ENCODE data around the gene ANKZF1.
A peak's percentile ranks its signal among the peaks of the same experiment; 100 is the strongest.
"Not testable (repeated sequence)": the region's sequence is repeated elsewhere in the genome, so short reads cannot be mapped to it uniquely, and the experiment has no call there.

The ANKZF1 gene, protein sequence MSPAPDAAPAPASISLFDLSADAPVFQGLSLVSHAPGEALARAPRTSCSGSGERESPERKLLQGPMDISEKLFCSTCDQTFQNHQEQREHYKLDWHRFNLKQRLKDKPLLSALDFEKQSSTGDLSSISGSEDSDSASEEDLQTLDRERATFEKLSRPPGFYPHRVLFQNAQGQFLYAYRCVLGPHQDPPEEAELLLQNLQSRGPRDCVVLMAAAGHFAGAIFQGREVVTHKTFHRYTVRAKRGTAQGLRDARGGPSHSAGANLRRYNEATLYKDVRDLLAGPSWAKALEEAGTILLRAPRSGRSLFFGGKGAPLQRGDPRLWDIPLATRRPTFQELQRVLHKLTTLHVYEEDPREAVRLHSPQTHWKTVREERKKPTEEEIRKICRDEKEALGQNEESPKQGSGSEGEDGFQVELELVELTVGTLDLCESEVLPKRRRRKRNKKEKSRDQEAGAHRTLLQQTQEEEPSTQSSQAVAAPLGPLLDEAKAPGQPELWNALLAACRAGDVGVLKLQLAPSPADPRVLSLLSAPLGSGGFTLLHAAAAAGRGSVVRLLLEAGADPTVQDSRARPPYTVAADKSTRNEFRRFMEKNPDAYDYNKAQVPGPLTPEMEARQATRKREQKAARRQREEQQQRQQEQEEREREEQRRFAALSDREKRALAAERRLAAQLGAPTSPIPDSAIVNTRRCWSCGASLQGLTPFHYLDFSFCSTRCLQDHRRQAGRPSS

DNA sequence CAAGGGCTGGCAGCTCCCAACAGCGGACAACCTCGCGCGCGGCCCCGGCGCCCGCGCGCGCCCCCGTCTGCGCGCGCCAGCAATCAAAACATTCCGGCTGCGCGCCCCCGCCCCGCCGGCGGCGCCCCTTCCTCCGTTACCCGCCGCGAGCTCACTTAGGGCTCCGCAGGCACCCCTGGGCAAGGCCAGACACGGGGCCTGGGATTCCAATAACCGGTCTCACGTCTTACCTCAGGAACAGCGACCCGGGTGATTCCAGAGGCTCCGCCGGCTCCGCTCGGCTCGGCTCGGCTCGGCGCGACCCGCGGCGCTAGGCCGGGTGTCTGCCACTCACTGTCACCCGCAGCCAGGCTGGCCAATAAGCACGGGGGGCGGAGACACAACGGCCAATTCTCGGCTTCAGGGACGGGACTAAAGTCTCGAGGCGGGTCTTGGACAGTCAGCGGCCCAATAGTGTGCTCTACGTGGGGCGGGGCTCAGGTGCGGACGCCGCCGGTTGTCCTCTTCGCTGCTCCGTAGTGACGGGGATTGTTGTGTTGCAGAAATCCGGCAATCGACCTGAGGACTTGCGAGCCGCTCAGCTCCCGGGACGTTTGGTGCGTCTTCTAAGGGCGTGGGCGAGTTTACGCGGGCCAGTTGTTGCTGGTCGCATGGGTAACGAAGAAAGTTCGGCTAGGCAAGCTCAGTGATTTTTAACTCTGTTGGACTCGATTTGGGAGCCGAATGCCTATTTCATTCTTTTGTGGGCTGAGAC is at the start of gene ANKZF1, which contains the start of gene ATG9A:
Gene ANKZF1, plus strand, starts transcription at position 502 of the 754 bp plus-strand sequence. CDS start 452 bp downstream, outside the sequence.
Gene ATG9A, minus strand, starts transcription at position 332 of the 754 bp plus-strand sequence. CDS start 1,612 bp downstream, outside the sequence.
- DNase-seq = peak; percentile 97 to 98

DNA sequence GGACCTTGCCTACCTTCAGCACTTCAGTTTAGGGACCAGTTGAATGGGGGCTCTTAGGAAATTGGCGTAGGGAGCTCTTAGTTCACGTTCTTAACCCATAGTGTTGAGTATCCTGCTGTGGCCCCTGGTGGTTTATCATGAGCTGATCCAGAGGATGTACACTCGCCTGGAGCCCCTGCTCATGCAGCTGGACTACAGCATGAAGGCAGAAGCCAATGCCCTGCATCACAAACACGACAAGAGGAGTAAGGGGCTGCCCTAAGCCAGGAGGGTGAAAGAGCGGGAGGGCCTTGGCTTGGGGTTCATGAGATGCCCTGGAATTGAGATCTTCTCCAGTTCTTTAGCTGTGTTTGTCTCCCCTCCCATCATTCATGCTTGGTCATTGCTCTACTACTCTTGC is 48.6 kb upstream of the ANKZF1 start:
- no peak for DNase-seq

DNA sequence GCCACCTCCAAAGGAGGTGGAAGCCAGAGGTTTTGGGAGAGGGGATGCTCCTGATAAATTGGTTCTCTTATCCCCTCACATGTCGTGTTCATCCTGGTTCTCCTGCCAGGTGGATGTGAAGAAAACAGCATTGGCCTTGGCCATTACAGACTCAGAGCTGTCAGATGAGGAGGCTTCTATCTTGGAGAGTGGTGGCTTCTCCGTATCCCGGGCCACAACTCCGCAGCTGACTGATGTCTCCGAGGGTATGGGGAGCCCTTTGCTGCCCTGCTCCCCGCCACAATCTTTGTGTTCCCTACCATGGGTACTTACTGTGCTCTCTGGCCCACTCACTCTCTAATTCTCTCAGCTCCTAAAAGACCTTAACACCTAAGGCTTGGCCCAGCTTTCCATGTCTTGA is 48.1 kb upstream of the ANKZF1 start:
- DNase-seq = no peak

DNA sequence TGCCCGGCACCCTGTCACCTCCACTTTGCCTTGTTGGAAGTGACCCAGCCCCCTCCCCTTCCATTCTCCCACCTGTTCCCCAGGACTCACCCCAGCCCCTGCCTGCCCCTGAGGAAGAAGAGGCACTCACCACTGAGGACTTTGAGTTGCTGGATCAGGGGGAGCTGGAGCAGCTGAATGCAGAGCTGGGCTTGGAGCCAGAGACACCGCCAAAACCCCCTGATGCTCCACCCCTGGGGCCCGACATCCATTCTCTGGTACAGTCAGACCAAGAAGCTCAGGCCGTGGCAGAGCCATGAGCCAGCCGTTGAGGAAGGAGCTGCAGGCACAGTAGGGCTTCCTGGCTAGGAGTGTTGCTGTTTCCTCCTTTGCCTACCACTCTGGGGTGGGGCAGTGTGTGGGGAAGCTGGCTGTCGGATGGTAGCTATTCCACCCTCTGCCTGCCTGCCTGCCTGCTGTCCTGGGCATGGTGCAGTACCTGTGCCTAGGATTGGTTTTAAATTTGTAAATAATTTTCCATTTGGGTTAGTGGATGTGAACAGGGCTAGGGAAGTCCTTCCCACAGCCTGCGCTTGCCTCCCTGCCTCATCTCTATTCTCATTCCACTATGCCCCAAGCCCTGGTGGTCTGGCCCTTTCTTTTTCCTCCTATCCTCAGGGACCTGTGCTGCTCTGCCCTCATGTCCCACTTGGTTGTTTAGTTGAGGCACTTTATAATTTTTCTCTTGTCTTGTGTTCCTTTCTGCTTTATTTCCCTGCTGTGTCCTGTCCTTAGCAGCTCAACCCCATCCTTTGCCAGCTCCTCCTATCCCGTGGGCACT is 47.1 kb upstream of the ANKZF1 start:
- DNase-seq = no peak

DNA sequence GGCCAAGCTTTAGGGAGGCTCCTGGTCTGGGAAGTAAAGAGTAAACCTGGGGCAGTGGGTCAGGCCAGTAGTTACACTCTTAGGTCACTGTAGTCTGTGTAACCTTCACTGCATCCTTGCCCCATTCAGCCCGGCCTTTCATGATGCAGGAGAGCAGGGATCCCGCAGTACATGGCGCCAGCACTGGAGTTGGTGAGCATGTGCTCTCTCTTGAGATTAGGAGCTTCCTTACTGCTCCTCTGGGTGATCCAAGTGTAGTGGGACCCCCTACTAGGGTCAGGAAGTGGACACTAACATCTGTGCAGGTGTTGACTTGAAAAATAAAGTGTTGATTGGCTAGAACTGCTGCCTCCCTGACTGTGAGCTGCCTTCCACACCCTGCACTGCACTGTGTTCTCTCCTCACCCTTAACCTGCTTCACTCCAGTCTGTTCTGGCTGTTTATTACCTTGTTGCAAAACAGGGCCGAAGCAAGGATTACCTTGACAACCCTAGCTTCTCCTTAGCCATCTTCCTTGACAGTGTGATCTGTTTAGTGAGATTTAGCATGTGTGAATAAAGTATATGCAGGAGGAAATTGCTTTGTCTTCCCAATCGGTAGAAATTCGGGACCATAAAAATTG is 46.3 kb upstream of the ANKZF1 start:
- no peak for DNase-seq

DNA sequence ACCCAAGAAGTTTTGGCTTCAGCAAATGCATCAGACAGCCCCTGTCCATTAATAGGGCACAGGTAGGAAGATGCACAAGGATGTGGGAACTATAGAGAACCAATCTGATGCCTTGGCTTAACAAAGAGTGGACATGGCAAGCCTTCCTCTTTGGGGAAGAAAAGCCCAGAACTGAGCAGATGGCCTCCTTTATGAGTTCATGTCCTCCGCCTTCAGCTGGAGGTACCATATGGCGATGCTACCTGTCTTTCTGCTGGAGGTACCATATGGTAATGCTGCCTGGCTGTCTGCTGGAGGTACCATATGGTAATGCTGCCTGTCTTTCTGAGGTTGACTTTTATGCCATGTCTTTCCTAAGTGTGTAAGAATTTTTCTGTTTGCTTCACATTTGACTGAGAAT is 45.5 kb upstream of the ANKZF1 start:
- no peak for DNase-seq

DNA sequence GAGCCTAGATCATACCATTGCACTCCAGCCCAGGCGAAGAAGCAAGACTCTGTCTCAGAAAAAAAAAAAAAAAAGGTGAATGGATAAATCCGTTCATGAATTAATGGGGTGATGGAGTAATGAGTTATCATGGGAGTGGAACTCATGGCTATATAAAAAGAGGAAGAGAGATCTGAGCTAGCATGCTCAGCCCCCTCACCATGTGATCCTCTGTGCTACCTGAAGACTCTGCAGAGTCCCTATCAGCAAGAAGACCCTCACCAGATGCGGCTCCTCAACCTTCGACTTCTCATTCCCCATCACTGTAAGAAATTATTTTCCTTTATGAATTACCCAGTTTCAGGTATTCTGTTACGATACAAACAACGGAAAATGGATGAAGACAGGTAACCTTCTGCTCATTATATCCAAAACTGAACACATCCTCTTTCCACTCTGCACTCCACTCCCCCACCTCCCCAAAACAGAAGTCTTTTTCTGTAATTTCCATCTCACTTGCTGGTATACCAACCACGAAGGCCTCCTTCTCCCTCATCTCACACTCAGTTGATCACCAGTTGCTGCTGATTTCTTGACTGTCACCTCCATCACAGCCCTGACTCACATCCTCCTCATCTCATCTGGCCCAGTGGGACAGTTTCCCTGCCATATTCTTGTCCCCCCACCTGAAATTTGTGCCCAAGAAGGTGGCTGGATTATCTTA is 42.7 kb upstream of the ANKZF1 start:
- DNase-seq = no peak

DNA sequence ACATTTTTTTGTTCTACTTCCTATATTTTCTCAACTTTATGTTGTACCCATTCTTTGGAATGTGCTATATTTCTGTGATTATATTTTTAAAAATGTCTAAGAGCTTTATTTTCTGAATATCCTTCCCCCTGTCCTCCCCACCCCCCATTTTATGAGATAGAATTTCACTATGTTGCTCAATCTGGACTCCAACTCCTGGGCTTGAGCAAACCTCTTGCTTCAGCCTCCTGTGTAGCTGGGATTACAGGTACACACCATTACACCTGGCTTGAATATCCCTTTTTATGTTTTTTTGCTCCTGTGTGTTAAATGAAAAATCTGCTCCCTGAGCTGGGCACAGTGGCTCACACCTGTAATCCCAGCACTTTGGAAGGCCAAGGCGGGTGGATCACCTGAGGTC is 32.2 kb upstream of the ANKZF1 start:
- DNase-seq = no peak

DNA sequence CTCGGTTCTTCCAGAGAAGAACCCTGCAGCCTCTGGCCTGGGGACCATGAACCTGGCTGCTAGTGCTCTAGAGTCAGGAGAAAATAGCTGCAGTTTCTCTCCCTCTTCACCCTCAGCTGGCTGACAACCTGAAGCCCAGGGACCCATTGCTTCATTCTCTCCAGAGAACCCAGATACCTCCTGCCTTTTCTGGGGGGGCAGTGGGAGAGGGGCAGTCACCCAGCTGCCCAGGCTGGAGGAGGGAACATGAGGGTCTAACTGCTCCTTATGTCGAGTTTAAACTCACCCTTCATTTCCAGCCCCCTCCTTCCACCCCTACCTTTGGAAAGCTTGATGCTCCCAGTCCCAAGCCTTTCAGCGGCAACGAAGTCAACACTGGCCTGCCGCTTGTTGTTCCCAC is 30.6 kb upstream of the ANKZF1 start:
- DNase-seq = no peak

DNA sequence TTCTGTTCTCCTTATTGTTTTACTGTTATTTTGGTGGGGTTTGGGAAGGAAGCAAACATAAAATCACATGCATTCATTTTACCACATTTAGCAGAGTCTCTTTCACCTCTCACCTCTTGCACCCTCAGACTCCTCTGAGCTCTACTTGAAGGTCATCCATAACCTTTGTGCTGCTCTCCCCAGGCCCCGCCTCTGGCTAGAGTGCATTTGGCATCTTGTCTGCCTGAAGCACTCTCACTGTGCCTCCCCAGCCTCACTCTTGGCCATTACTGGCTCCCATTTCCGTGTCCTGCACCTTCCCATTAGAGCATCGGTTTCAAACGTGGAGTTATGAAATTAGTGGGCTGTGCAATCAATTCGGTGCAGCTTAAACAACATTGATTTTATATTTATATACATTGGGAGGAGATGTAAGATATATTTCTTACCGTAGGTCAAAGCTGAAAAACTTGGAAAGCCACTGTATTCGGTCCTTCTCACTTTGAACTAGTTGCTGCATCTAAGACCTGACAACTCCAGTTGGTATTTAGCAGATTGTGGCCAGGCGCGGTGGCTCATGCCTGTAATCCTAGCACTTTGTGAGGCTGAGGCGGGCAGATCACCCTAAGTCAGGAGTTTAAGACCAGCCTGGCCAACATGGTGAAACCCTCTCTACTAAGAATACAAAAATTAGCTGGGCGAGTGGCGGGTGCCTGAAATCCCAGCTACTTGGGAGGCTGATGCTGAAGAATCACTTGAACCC is 30.0 kb upstream of the ANKZF1 start:
- no peak for DNase-seq

DNA sequence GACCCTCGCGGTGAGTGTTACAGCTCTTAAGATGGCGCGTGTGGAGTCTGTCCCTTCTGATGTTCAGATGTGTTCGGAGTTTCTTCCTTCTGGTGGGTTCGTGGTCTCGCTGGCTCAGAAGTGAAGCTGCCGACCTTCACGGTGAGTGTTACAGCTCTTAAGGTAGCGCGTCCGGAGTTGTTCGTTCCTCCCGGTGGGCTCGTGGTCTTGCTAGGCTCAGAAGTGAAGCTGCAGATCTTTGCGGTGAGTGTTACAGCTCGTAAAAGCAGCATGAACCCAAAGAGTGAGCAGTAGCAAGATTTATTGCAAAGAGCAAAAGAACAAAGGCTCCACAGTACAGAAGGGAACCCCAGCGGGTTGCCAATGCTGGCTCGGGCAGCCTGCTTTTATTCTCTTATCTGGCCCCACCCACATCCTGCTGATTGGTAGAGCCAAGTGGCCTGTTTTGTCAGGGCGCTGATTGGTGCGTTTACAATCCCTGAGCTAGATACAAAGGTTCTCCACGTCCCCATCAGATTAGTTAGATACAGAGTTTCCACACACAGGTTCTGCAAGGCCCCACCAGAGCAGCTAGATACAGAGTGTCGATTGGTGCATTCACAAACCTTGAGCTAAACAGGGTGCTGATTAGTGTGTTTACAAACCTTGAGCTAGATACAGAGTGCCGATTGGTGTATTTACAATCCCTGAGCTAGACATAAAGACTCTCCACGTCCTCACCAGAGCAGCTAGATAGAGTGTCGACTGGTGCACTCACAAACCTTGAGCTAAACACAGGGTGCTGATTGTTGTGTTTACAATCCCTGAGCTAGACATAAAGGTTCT is 28.9 kb upstream of the ANKZF1 start:
- DNase-seq = not testable (repeated sequence)

DNA sequence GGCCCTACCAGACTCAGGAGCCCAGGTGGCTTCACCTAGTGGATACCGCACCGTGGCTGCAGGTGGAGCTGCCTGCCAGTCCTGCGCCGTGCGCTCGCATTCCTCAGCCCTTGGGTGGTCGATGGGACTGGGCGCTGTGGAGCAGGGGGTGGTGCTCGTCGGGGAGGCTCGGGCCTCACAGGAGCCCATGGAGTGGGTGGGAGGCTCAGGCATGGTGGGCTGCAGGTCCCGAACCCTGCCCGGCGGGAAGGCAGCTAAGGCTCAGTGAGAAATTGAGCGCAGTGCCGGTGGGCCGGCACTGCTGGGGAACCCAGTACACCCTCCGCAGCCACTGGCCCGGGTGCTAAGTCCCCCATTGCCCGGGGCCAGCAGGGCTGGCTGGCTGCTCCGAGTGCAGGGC is 28.3 kb upstream of the ANKZF1 start:
- not testable (repeated sequence) for DNase-seq

DNA sequence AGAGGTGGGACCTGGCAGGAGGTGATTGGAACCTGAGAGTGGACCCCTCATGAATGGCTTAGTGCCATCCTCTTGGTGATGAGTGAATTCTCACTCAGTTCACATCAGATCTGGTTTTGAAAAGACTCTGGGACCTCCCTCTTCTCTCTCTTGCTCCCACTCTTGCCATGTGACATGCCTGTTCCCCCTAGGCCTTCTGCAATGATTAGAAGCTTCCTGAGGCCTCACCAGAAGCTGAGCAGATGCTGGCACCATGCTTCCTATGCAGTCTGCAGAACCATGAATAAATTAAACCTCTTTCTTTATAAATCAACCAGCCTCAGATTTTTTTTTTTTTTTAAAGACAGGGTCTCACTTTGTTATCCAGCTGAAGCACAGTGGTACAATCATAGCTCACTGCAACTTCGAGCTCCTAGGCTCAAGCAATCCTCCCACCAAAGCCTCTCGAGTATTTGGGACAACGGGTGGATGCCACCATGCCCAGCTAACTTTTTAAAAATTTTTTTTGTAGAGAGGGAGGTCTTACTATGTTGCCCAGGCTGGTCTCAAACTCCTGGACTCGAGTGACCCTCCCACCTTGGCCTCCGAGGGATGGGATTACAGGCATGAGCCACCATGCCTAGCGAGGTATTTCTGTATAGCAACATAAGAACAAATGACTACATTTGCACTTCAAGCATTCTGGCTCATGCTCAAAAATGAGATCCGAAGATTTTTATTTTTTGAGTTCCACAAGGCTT is 25.0 kb upstream of the ANKZF1 start:
- no peak for DNase-seq

DNA sequence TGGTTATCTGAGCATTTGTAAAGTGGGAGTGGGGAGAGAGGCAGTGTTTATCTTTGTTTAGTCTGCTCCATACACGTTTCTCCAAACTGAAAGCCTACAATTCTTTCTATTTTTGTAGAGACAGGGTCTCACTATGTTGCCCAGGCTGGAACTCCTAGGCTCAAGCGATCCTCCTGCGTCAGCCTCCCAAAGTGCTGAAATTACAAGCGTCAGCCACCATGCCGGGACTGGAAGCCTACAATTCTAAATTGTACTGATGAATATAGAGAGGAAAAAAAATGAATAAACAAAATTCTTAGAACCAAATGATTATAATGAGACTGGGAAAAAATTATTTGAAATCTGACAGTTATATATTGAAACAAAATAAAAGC is 24.5 kb upstream of the ANKZF1 start:
- DNase-seq = no peak

DNA sequence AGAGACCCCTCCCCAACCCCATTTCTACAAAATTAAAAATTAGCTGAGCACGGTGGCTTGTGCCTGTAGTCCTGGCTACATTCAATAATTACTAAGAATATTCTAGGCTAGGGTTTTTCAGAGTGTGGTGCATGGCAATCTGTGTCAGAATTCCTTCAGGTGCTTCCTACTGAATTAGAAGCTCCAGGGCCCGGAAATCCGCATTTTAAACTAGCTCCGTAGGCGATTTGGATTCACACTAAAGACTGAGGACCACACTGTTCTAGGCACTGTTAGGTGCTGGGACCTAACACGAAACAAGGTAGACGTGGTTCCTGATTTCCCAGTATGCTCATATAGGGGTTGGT is 23.7 kb upstream of the ANKZF1 start:
- DNase-seq = no peak

DNA sequence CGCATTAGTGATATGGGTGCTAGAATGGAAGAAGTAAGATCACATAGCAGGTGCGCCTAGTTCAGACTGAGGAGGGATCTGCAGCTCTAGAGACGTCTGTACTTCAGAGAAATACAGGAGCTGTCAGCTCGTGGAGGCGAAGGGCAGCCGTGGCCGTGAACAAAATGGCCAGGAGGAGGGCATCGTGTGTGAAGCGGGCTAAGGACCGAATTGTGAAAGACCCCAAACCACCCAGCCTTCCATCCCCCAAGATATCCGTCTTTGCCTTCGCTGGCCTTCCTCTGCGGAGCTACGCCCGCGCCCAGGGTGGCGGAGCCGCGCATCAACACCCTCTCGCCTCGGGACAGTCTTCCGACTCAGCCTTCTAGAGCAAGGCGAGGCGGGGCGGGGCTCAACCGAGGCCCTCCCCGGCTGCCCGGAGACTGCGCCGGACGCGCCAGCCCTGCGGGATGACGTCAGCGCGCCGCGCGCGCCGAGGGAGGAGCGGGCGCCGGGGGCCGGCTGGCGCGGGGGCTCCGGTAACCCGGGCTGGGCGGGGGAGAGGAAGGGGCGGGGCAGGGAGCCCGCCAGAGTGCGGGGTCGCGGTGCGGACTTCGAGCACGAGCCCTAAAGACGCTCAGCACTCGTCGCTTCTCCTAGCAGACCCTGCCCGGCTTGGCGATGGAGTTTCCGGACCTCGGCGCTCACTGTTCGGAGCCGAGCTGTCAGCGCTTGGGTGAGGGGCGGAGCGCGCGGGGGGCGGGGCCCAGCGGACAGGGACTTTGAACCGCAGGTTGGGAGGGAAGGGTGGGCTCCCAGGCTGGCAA is 23.1 kb upstream of the ANKZF1 start, which contains the start of gene ZFAND2B:
Gene ZFAND2B, plus strand, starts transcription at position 455 of the 806 bp plus-strand sequence. Its CDS starts 206 bp downstream, at position 661.
- peak; percentile 94 to 95 for DNase-seq

DNA sequence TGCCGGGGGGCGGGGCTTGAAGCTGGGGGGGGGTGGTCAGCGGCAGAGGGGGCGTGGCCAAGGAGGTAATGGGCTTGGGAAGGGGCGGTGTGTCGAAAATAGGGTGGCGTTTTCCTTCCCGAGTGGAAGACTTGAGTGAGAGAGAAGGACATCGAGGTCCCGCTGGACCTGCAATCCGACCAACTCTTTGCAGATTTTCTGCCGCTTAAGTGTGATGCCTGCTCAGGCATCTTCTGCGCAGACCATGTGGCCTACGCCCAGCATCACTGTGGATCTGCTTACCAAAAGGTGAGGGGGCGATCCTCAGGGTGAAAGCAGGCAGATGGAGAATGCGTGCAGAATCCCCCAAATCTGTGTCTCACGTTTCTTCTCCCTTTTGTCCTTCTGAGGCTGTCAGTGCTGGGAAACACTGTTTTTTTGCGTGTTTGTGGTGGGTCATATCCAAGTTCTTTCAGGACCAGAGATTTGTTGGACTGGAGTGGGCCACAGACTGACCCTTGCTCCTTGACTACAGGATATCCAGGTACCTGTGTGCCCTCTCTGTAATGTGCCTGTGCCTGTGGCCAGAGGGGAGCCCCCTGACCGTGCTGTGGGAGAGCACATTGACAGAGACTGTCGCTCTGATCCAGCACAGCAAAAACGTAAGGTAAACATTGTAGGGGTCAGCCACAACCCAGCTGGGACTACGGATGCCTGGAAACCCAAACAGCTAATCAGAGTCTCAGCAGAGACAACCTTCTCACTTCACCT is 22.3 kb upstream of the ANKZF1 start:
- no peak for DNase-seq

Data from activated CD4-positive, alpha-beta T cell treated with anti-CD3 and anti-CD28 coated beads for 4 hours (primary cell).